Measurements from ENCODE around the gene ZNF177. TPM values are rescaled to one million over a fixed set of nuclear protein-coding genes. Genes with fewer than 3 reads are reported as not detected.

ZNF177 gene
- total and polyA plus RNA-seq, 2 donors (not counting 3 experiments of a cell fraction or from before 2014, with no cell fraction given), result 0.42 to 0.86 TPM

DNA sequence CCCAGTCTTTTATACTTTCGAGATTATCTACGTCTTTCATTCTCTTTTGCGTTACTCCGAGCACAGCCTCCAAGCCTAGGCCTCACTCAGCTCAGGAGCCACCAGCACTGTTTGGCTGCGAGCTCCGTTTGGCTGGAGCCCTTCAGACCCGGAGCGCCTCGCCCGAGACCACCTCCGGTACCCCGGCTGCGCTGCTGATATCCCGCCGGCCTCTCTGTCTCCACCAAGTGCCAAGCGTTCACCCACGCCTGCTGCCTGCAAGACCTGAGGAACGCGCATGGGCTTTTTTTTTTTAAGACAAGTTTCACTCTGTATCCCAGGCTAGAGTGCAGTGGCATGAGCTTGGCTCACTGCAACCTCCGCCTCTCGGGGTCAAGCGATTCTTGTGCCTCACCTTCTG, 14.1 kb upstream of the ZNF177 start:
- ChIA-PET POLR2A (no interaction called here), CTCF (no interaction called here)
- Histone ChIP-seq H3K4me3 (replicated peaks in 1 of 3; ENCODE audit: insufficient read depth in 1 of 3, low read depth in 1 of 3, low read length in 3 of 3) (no peak overlapping the region), H2AFZ (ENCODE audit: low read depth, low read length) (no peak overlapping the region), H3K27me3 (ENCODE audit: control insufficient read depth in 2 of 2, insufficient read depth in 2 of 2, low read length in 2 of 2) (no peaks in the 10 kb centered on the region), H3K4me1 (ENCODE audit: control insufficient read depth, extremely low read depth, insufficient read depth, low read length) (no peaks in the 10 kb centered on the region), H3K4me2 (ENCODE audit: insufficient read depth, low read length) (no peak overlapping the region), H3K9ac (replicated peaks; ENCODE audit: extremely low read depth, insufficient read depth, low read length) (no peak overlapping the region), H3K79me2 (ENCODE audit: control insufficient read depth, insufficient read depth, low read length) (no peaks in the 10 kb centered on the region), H3K9me3 (replicated peaks; ENCODE audit: control insufficient read depth, insufficient read depth, low read length) (peaks cover 11% of the 10 kb centered on the region), H3K27ac (ENCODE audit: insufficient read depth, low read depth, low read length) (no peak overlapping the region), H4K20me1 (replicated peaks; ENCODE audit: control insufficient read depth, extremely low read depth, insufficient read depth, low read length) (no peaks in the 10 kb centered on the region), H3K9me1 (replicated peaks; ENCODE audit: control insufficient read depth, extremely low read depth, insufficient read depth, low read length) (no peaks in the 10 kb centered on the region), H3K36me3 (ENCODE audit: control insufficient read depth in 2 of 2, extremely low read depth in 1 of 2, insufficient read depth in 2 of 2, low read length in 2 of 2) (no peaks in the 10 kb centered on the region)
- no peak for DNase-seq (ENCODE audit: low read depth, low spot score)
- intact Hi-C loops (cut with micrococcal nuclease) (loop anchor here (10.0 kb wide), 1 partner anchor 176 kb away; no protein-coding TSS in a partner anchor), dilution Hi-C loops (cut with MboI; ENCODE audit: extremely low pct_ligation_motif_present, low sequenced_read_pairs) (no loop called here)
- FAIRE-seq, result no peak
- TF ChIP-seq FOS (IDR thresholded peaks at IDR 0.05; ENCODE audit: borderline replicate concordance, insufficient read depth, low read length) (no peak), POLR2A (IDR thresholded peaks at IDR 0.05; ENCODE audit: low read depth, low read length) (no peak), POLR2AphosphoS5 (IDR thresholded peaks at IDR 0.05; ENCODE audit: insufficient read depth, low read depth, low read length) (no peak), CTCF (IDR thresholded peaks at IDR 0.05; ENCODE audit: extremely low read depth in 1 of 2, insufficient read depth in 1 of 2, low read depth in 1 of 2, low read length in 2 of 2) (no peak), EZH2 (IDR thresholded peaks at IDR 0.05; ENCODE audit: borderline replicate concordance, low read depth, low read length, severe bottlenecking) (no peak), MYC (IDR thresholded peaks at IDR 0.05; ENCODE audit: low read depth, low read length) (no peak), GATA2 (IDR thresholded peaks at IDR 0.05; ENCODE audit: insufficient read depth, insufficient read length, low read depth, low read length) (no peak), JUN (IDR thresholded peaks at IDR 0.05; ENCODE audit: borderline replicate concordance, insufficient read depth, insufficient read length, low read depth) (no peak)
- TF ChIP-seq, protein P1, sequence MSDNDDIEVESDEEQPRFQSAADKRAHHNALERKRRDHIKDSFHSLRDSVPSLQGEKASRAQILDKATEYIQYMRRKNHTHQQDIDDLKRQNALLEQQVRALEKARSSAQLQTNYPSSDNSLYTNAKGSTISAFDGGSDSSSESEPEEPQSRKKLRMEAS (IDR thresholded peaks at IDR 0.05; ENCODE audit: insufficient read depth, insufficient read length), result no peak
- no TSS peak for BruUV-seq (replicated peaks)

Data from endothelial cell of umbilical vein (primary cell).